GM21576 (cell line): ENCODE data around the gene INO80E.
"Not testable (repeated sequence)": the region's sequence is repeated elsewhere in the genome, so short reads cannot be mapped to it uniquely, and the experiment has no call there.

Experiments used
- ATAC-seq: cut with Tn5 transposase; IDR thresholded peaks from one replicate; pipeline ENCODE4 v1.9.1; 2021; ENCODE audit warnings: mild to moderate bottlenecking, moderate library complexity; ENCODE audit not compliant: unreplicated experiment

Gene INO80E

DNA sequence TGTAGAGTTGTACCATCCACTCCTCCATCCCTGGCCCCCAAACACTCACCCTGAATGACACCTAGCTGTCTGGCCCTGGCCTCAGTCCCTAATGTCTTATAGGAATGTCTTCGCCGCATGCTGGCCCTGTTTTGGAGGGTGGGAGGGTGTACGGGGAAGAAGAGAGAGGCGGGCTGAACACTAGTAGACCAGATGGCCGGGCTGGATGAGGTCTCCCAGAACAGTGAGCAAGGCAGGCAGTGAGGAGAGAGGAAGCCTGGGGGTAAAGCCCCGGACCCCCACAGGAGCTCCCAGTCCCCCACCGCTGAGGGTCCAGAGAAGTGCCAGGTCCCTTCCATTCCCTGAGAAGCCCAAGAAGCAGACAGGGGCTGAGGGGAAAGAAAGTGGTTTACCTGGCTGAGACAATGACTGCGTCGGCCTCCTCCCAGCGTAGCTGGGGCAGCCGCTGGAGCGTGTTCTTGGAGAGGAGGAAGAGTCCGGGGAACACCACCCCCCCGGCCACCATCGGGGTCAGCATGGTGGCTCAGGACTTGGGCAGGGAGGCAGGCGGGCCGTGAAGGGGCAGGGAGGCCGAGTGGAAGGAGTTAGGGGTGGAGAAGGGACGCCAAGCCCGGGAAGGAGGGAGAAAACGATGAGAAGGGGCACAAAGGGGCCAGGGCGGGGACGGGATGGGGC lies 34.1 kb downstream of the INO80E start:
- no peak for ATAC-seq

DNA sequence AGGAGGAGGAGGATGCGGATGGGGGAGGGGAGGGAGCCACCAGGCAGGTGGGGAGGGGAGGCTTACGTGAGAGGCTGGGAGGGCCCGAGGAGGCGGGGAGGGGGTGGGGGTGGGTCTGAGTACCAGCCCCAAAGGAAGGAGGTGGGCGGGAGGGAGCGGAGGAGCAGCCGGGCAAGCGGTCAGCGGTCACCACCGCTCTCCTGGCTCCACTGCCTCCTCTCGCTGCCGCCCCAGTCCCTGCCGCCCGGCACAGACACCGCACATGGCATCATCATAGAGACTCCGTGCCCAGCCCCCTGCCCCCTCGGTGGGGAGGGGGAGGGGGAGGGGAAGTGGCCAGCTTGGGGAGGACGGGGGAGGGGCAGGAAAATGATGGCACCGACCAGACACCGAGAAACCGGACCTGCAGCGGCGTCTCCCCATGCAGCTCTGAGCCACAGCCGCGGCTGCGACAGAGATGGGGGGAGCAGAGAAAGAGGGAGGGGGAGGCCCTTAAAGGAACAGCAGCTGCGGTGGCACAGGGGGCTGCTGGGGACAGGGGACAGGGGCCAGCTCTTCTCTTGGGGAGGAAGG lies 34.9 kb downstream of the INO80E start, which contains the start of gene TLCD3B:
Gene TLCD3B, minus strand, starts transcription at position 431 of the 573 bp plus-strand sequence. CDS start 744 bp downstream, outside the sequence.
- no peak for ATAC-seq

DNA sequence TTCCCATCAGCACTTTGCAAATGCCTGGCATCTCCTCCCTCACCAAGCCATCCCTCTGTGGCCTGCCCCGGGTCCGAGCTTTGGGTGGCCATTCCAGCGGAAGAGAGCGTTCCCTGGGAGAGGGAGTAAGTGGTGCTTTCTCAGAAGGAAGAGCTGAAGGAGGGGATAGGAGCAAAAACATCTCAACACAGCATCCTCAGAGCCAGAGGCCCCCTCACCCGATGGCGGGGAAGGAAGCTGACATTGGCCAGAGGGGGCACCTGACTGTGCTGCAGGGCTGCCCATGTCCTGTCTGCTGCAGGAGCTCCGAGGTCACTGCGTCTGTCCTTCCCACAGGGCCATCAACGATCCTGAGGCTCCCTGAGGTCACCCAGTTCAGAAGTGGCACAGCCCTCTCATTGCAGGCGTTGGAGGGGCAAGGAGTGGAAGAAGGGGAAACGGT lies 35.5 kb downstream of the INO80E start:
- ATAC-seq: no peak

DNA sequence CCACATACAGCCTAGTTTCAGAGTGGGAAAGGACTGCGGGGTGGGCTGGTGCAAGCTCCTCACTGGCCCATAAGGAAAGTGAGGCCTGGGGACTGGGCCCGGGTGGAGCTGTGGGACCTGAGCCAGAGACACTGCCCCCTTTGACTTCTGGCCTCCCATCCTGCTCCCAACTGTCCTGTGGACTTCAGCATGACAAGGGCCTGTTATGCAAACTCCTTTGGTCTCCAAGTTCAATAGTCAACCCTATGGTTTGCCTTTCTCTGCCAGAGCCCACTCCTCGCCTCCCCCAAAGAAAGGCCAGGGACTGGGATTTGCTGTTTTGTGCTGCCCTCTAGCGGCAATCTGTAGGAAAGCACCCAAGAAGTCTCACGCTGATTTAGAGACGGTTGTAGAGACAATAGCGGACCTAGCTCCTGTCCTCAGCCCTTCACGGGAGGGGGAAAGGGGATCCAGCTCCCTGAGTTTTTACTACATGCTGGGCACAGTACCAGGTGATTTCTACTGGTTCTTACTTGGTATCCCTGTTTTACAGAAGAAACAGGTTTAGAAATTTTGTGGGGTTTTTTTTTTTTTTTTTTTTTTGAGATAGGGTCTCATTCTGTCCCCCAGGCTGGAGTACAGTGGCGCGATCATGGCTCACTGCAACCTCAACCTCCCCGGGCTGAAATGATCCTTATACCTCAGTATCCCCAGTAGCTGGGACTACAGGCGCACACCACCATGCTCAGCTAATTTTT lies 36.2 kb downstream of the INO80E start:
- ATAC-seq: no peak

DNA sequence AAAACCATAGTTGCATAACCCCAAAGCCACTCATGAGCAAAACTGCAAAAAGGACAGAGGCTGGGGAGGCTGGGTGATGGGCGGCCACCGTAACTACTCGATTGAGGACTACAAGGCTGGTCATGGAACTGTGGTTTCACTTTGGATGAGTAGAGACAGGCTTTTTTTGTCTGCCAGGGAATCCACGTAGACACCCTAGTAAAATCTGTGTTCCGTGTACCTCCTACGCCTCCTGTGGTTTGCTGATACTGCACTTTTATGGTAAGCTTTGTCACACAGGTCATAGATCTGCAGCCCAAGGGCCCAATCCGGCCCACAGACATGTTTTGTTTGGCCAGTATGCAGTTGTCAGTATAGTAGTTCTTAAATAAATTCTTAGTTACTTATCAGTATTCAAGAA lies 37.2 kb downstream of the INO80E start:
- ATAC-seq: no peak

DNA sequence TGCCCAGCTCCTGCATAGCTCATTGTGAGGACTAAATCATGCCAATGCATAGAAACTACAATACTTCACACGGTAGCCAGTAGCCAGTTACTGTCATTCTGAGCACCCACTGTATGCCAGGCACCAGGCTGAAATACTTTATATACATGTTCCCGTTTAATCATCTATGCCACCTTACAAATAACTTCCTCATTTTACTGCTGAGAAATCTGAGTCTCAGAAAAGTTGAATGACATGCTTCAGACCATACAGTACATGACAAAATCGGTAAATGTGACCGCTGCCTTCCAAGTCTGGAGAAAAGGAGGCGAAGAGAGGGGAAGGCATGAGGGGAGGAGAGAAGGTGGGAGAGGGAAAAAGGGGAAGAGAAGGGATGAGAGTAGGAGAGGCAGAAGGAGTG lies 44.2 kb downstream of the INO80E start:
- no peak for ATAC-seq

DNA sequence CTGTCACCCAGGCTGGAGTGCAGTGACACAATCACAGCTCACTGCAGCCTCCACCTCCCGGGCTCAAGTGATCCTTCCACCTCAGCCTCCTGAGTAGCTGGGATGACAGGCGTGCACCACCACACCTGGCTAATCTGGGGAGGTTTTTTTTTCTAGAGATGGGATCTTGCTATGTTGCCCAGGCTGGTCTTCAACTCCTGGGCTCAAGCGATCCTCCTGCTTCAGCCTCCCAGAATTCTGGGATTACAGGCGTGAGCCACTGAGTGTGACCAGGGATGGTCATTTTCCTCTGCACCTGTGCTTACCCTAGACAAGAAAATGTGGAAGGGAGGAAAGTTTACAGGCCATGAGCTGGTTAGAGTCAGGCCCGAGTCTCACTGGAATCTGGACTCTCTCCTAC lies 44.6 kb downstream of the INO80E start:
- ATAC-seq: not testable (repeated sequence)

DNA sequence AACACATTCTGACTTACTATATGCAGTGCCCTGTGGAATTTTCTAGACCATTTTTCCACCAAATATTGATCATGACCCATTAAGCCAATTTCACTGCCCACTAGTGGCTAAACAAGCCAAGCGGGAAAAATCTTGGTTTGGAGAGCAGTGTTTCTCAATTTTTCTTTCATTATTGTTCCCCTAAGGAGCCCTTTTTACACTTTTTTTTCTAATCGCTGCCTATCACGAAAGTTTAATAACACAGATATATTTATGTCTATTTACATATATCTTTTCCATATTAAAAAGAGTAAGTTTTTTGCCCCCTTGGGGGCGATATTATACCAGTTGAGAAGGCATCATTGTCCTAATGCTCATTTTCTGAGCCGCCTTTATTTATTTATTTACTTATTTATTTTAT lies 45.8 kb downstream of the INO80E start:
- ATAC-seq: no peak

DNA sequence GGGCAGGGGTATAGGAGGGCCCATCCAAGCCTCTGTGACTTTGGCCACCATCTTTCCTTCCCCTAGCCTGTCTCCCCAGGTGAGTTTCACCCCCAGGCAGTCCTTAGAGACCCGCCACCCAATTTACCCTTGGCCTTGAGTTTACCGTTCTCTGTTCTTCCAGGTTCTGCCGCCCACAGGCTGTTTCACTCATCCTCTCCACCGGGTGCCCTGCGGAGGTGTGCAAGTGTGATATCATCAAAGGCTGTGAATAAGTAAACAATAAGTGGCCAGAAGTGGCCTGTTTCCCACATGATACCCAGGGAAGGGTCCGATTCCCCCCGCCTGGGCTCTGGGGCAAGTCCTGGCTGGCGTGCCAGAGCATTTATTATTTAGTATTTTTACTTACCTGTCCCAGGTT lies 50.1 kb downstream of the INO80E start:
- no peak for ATAC-seq

DNA sequence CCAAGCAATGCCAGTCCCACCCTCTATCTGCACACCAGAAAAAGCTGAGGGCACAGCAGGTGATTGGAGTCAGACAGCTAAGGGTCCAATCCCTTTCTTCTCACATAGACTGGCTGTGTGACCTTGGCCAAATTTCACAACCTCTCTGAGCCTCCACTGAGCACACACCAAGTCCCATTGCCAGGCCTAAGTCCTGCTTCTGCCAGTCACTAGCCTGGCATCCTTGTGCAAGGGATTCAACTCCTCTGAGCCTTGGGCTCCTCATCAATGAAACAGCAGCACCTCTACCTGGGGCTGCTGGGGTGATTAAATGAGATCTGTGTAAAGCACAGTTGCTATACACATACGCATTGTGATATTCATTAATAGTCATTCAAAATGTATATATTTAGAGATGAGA lies 50.5 kb downstream of the INO80E start:
- no peak for ATAC-seq

DNA sequence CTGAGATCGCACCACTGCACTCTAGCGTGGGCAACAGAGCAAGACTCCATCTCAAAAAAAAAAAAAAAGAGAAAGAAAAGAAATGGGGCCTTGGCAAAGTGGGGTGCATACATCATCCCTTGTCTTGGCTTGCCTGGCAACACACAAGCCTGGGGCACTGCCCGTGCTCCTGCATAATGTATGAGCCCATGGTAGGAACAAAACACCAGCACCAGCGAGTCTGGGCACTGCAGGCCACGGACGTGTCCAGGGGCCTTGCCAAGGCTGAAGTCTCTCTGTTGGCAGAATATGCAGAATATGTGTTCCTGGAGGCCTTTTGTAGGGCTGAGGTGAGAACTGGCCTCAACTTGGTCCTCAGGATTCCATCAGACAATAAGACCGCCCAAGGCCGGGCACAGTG lies 53.8 kb downstream of the INO80E start:
- no peak for ATAC-seq

DNA sequence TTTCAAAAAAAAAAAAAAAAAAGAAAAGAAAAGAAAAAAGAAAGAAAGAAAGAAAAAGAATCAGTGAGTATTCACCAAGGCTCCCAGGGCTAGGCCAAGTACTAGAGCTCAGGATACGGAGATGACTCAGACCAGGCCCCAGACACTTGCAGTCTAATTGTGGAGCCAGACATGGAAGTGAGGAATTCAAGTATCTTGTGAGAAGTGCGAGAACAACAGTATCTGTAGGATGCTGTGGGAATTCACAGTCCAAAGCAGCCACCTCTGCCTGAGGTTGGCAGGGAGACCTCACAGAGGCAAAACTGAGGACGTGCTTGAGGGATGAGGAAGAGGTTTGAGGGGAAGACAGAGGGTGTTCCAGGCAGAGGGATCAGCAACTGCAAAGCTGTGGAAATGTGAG lies 55.5 kb downstream of the INO80E start:
- no peak for ATAC-seq

DNA sequence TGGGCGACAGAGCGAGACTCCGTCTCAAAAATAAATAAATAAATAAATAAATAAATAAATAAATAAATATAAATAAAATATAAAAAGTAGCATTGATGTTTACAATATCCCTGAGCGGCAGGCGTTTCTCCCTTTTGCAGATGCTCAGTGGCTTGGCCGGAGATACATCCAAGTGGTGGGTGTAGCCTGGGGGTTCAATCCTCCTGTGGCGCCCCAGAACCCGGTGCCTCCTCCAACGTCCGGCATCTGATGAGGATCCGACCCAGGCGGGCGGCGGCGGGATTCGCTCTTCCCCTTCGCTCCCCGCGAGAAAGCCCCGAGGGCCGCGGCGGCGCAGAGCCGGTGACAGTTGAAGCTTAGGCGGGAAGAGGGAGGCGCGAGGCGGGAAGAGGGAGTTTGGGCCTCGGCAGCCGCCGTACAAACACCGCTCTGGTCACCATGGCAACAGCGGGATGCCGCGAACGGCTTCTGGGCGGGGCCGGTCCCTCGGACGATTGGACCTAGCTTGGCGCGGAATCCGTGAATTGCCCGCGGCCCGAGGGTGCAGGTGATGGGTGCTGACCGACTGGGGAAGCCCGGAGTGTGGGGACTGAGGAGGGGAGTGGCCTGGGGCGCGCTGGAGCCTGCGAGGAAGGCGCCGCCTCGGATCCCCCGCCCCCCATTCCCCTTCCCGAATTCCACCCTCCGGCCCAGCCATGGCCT lies 56.8 kb downstream of the INO80E start:
- peak; percentile 58 for ATAC-seq

DNA sequence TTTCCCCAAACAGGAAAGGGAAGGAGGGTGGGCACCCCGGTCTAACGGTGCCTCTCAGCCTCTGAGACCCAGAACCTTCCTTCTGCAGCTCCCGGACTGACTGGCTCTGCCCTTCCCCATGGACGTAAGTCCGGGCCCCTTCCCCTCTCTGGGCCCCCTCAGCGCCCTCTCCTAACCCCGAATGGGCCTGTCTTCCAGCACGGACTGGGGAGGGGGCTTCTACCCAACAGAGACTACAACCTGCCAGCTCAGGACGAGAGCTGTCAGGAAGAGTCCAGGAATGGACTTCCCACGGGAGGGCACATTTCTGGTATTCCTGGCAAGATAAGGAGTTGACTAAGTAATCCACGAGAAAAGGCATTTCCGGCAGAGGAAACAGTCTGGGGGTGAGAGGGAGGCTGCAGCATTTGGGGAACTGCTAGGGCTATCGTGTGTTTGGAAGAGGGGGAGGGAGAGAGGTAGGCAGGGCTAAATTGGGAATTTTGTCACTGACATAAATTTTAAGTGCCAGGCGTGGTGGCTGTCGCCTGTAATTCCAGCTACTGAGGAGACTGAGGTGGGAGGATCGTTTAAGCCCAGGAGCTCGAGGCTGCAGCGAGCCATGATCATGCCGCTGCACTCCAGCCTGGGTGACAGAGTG lies 57.5 kb downstream of the INO80E start:
- ATAC-seq: no peak

DNA sequence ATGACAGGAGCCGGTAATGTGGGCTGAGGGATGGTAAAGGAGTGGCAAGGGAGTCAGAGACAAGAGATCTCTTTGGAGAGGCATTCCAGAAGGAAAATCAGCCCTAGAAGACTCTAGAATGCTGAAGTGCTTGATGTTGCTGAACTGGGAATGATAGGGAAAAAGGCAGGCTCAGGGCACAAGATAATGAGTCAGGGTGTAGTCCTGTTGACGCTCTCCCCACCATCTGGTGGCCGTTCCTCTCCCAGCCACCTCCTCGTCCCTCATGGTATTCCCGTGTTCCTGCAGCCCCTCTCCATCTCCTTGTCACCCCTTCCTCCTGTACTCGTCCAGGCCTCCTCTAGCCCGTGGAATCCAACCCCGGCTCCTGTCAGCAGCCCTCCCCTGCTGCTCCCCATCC lies 58.4 kb downstream of the INO80E start:
- ATAC-seq: no peak

DNA sequence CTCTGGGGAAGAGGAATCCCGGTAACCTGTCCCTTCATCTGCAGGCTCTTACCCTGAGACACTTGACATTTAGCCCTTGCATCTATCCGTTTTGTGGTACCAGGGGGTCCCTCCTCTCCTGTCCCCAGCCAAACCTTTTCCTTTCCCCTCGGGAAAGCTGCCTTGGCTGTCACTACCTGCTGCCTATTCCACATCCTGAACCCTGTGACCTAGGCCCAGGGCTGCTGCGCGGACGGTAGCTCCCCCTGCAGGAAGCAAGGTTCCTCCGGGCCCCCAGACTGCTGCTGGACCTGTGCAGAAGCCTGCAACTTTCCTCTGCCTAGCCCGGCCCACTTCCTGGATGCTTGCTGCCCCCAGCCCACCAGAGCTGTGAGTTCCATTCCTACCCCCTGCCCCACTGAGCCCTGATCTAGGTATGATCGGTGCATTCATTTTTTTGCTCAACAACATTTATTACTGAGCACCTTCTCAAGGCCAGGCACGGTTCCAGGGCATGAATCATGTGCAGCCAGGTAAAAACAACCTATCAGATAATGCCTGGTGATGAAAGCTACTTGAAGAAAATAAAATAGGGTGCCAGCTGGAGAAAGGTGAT lies 59.0 kb downstream of the INO80E start:
- no peak for ATAC-seq
